Smooth muscle cell (in vitro differentiated cells): ENCODE results near the gene TTC39A. TPM values are rescaled to one million over a fixed set of nuclear protein-coding genes. Genes with fewer than 3 reads are reported as not detected.

Experiments used
- DNase-seq: peaks from one replicate; lab custom pipeline; 2025; ENCODE audit not compliant: unreplicated experiment; lab: John Stamatoyannopoulos, UW
- H2AFZ ChIP-seq: fragments of 200-600 bp; sonication (generic); 2 replicates; pipeline ENCODE4 v1.6.0; 2016; ENCODE audit warnings: antibody characterized with exemption, low read depth, mild to moderate bottlenecking
- H3F3A ChIP-seq: fragments of 200-600 bp; sonication (generic); 2 replicates; pipeline ENCODE4 v1.6.0; 2017; ENCODE audit warnings: antibody characterized with exemption, low read depth
- H3K27ac ChIP-seq: fragments of 200-600 bp; sonication (generic); 2 replicates; pipeline ENCODE4 v1.5.1; 2016; ENCODE audit warnings: low read depth, mild to moderate bottlenecking
- H3K27me3 ChIP-seq: fragments of 200-600 bp; sonication (generic); 2 replicates; pipeline ENCODE4 v1.6.1; 2016; ENCODE audit warnings: low read depth, mild to moderate bottlenecking
- H3K36me3 ChIP-seq: fragments of 200-600 bp; sonication (generic); 2 replicates; pipeline ENCODE4 v1.5.1; 2016; ENCODE audit warnings: low read depth
- H3K4me1 ChIP-seq: fragments of 200-600 bp; sonication (generic); 2 replicates; pipeline ENCODE4 v1.5.1; 2016; ENCODE audit warnings: low read depth
- H3K4me2 ChIP-seq: fragments of 200-600 bp; sonication (generic); 2 replicates; pipeline ENCODE4 v1.6.0; 2016; ENCODE audit warnings: mild to moderate bottlenecking
- H3K4me3 ChIP-seq: fragments of 200-600 bp; sonication (generic); 2 replicates; pipeline ENCODE4 v1.5.1; 2016; ENCODE audit warnings: mild to moderate bottlenecking
- H3K79me2 ChIP-seq: fragments of 200-600 bp; sonication (generic); 2 replicates; pipeline ENCODE4 v1.6.0; 2016; ENCODE audit warnings: low read depth, mild to moderate bottlenecking
- H3K9ac ChIP-seq: fragments of 200-600 bp; sonication (generic); 2 replicates; pipeline ENCODE4 v1.6.0; 2016; ENCODE audit warnings: low read depth
- H3K9me3 ChIP-seq: fragments of 200-600 bp; sonication (generic); replicated peaks from 2 replicates; pipeline ENCODE4 v1.5.1; 2016; ENCODE audit warnings: low read depth
- H4K20me1 ChIP-seq: fragments of 200-600 bp; sonication (generic); 2 replicates; pipeline ENCODE4 v1.6.0; 2016; ENCODE audit warnings: low read depth
- WGBS: methylation state at CpG from one replicate; pipeline ENCODE4 v1.1.7; 2016; ENCODE audit warnings: low lambda C conversion rate; 5-methylcytosine and 5-hydroxymethylcytosine counted together
- polyA plus RNA-seq: library from polyadenylated mRNA; unstranded; fragments of >200 nt; fragmentation: Nextera tagmentation; extraction: Ambion mirVana; gene quantifications from 2 replicates; pipeline ENCODE4 v1.2.1, GENCODE V29; 2016
- total RNA-seq: library from RNA; depleted of rRNA; stranded (reverse); fragments of >200 nt; gene quantifications from 2 replicates; pipeline ENCODE4 v1.2.3, GENCODE V29; 2014
- TF ChIP-seq, protein P1 (sequence below): fragments of 200-600 bp; sonication (generic); IDR thresholded peaks from 2 replicates; pipeline ENCODE4 v1.5.1; 2017; ENCODE audit warnings: borderline replicate concordance, mild to moderate bottlenecking, antibody characterized with exemption; ENCODE audit not compliant: insufficient read depth, poor library complexity, severe bottlenecking

Gene TTC39A
- total and polyA plus RNA-seq, 2 experiments from 2014 or later = 0.27 to 2.2 TPM

- no peaks in the 10 kb centered on the region for H3K27me3 ChIP-seq
- no peak overlapping the region for H3K4me3 ChIP-seq
- no peaks in the 10 kb centered on the region for H3K9me3 ChIP-seq
- H3K27ac ChIP-seq = no peak overlapping the region
- H3K9ac ChIP-seq = no peak overlapping the region
- no peaks in the 10 kb centered on the region for H3K36me3 ChIP-seq
- no peak for DNase-seq
- TF ChIP-seq, protein P1, sequence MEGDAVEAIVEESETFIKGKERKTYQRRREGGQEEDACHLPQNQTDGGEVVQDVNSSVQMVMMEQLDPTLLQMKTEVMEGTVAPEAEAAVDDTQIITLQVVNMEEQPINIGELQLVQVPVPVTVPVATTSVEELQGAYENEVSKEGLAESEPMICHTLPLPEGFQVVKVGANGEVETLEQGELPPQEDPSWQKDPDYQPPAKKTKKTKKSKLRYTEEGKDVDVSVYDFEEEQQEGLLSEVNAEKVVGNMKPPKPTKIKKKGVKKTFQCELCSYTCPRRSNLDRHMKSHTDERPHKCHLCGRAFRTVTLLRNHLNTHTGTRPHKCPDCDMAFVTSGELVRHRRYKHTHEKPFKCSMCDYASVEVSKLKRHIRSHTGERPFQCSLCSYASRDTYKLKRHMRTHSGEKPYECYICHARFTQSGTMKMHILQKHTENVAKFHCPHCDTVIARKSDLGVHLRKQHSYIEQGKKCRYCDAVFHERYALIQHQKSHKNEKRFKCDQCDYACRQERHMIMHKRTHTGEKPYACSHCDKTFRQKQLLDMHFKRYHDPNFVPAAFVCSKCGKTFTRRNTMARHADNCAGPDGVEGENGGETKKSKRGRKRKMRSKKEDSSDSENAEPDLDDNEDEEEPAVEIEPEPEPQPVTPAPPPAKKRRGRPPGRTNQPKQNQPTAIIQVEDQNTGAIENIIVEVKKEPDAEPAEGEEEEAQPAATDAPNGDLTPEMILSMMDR = no peak
- H2AFZ ChIP-seq = no peak overlapping the region
- H3F3A ChIP-seq = no peaks in the 10 kb centered on the region
- no peak overlapping the region for H3K4me2 ChIP-seq
- H4K20me1 ChIP-seq = no peaks in the 10 kb centered on the region
- H3K4me1 ChIP-seq = peaks cover 3% of the 10 kb centered on the region
- WGBS = 81% methylated on average over 15 of the region's 15 CpGs
- no peaks in the 10 kb centered on the region for H3K79me2 ChIP-seq
Measured at GRCh38 chr1:51310871-51311613, 19.3 kb downstream of the TTC39A start.

DNA sequence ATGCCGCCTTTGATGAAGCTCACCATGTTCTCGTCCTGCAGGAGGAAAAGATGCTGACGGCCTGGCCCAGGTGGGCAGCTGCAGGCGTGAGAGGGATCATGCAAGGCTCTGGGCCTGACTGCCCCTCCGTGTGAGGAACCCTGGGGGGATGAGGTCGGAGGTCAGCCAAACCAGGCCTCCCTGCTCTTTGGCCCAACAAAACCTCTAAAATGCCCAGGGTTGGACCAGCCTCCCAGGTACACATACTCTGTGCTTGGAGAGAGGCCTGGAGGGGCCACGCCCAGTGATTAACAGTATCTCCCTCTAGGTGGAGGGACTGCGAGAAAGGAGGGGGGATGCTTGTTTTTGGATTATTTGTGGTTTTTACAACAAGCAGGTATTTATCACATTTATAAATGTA is 21.1 kb downstream of the TTC39A start:
- Histone ChIP-seq H3K9me3 (no peaks in the 10 kb centered on the region), H3F3A (no peaks in the 10 kb centered on the region), H3K36me3 (no peaks in the 10 kb centered on the region), H3K4me2 (no peak overlapping the region), H3K79me2 (no peaks in the 10 kb centered on the region), H4K20me1 (no peaks in the 10 kb centered on the region), H3K27ac (no peak overlapping the region), H2AFZ (no peak overlapping the region), H3K4me3 (no peak overlapping the region), H3K27me3 (no peaks in the 10 kb centered on the region), H3K9ac (no peak overlapping the region), H3K4me1 (no peaks in the 10 kb centered on the region)
- no peak for DNase-seq
- TF ChIP-seq, protein P1 = no peak
- WGBS = 90% methylated on average over 8 of the region's 8 CpGs

DNA sequence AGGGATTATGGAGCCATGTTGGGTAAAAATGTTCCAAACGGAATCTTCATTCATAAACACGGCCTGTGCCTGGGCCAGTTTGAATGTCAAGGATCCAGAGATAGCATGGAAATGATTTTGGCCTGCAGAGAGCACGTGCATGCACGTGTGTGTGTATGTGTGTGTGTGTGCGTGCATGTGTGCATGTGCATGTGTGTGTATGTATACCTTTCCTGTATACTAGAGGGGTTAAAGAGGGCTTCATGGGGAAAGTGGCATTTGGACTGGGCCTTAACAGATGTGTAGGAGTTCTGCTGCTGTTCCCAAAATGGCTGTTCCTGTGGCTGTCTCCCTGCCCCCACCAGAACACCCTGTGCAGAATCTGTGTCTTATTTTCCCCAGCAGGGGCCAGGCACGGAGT is 21.7 kb downstream of the TTC39A start:
- H3F3A ChIP-seq = no peaks in the 10 kb centered on the region
- H3K4me2 ChIP-seq = no peak overlapping the region
- H3K9ac ChIP-seq = no peak overlapping the region
- no peaks in the 10 kb centered on the region for H3K9me3 ChIP-seq
- no peaks in the 10 kb centered on the region for H3K27me3 ChIP-seq
- no peak overlapping the region for H3K27ac ChIP-seq
- 87% methylated on average over 6 of the region's 6 CpGs for WGBS
- no peaks in the 10 kb centered on the region for H3K36me3 ChIP-seq
- DNase-seq = no peak
- H4K20me1 ChIP-seq = no peaks in the 10 kb centered on the region
- no peaks in the 10 kb centered on the region for H3K4me1 ChIP-seq
- TF ChIP-seq, protein P1 = no peak
- H2AFZ ChIP-seq = no peak overlapping the region
- H3K79me2 ChIP-seq = no peaks in the 10 kb centered on the region
- no peak overlapping the region for H3K4me3 ChIP-seq

- no peaks in the 10 kb centered on the region for H4K20me1 ChIP-seq
- H3K9me3 ChIP-seq = no peaks in the 10 kb centered on the region
- H3K4me1 ChIP-seq = no peaks in the 10 kb centered on the region
- no peak for DNase-seq
- no peaks in the 10 kb centered on the region for H3F3A ChIP-seq
- TF ChIP-seq, protein P1 = no peak
- H3K9ac ChIP-seq = no peak overlapping the region
- no peaks in the 10 kb centered on the region for H3K79me2 ChIP-seq
- no peaks in the 10 kb centered on the region for H3K36me3 ChIP-seq
- H3K4me3 ChIP-seq = no peak overlapping the region
- no peak overlapping the region for H3K4me2 ChIP-seq
- WGBS = 91% methylated on average over 5 of the region's 5 CpGs
- H3K27me3 ChIP-seq = no peaks in the 10 kb centered on the region
- H2AFZ ChIP-seq = no peak overlapping the region
- no peak overlapping the region for H3K27ac ChIP-seq
Measured at GRCh38 chr1:51306950-51307349, 23.4 kb downstream of the TTC39A start.
